Measurements from ENCODE around the gene DPEP3.
A peak's percentile ranks its signal among the peaks of the same experiment; 100 is the strongest.

Gene DPEP3

DNA sequence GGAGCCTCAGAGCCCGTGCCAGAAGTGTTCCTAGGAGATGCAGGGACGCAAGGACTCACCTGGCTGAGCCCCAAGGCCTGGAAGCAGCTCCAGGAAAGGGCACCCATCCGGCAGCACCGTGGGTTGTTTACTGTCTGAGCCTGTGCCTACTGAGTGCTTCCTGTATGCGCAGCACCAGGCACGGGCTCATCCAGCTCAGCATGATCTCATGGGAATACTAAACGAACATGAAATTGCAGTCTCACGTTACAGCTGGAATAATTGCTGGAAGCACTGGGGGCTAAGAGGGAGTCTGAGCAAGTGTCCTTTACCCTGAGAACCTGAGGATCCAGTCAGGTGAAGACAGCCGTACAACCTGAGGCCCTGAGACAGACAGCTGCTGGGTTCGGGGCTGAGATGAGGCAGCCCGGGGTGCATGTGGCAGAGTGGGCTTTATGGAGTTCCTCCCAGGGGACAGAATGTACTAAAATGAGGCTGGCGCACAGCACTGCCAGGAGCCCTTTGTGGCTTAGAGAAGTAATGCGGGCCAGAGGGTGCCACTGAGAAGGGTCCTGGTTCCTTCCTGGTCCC lies 54.0 kb downstream of the DPEP3 start:
- H3K27me3 ChIP-seq (replicated peaks; ENCODE audit: insufficient read depth, low read length): no peaks in the 10 kb centered on the region
- H3K4me1 ChIP-seq (ENCODE audit: low read length): no peaks in the 10 kb centered on the region
- H3F3A ChIP-seq (ENCODE audit: insufficient read depth, low read length): no peaks in the 10 kb centered on the region
- no peak for DNase-seq
- no peaks in the 10 kb centered on the region for H3K36me3 ChIP-seq (replicated peaks; ENCODE audit: insufficient read depth, low read length)
- no peaks in the 10 kb centered on the region for H4K20me1 ChIP-seq (ENCODE audit: insufficient read depth, low read length)
- no peaks in the 10 kb centered on the region for H3K79me2 ChIP-seq (ENCODE audit: low read length)
- H3K4me3 ChIP-seq (ENCODE audit: low read length): no peak overlapping the region
- TF ChIP-seq CTCF (IDR thresholded peaks at IDR 0.05; ENCODE audit: low read length) (peak; percentile 4; the same call in 1 of the 2 replicates), EZH2phosphoT487 (IDR thresholded peaks at IDR 0.05; ENCODE audit: low read length) (no peak)
- H2AFZ ChIP-seq (ENCODE audit: low read length): no peak overlapping the region
- H3K4me2 ChIP-seq (ENCODE audit: low read depth, low read length): no peak overlapping the region
- no peaks in the 10 kb centered on the region for H3K9me2 ChIP-seq (replicated peaks; ENCODE audit: insufficient read depth, low read length)
- H3K9ac ChIP-seq (ENCODE audit: low read length): no peak overlapping the region
- no peak overlapping the region for H3K27ac ChIP-seq (ENCODE audit: low read length)
- H3K9me3 ChIP-seq (replicated peaks; ENCODE audit: insufficient read depth, low read length): no peaks in the 10 kb centered on the region
